GM18505 (cell line): Measurements from ENCODE around the gene UPK3BL1.
A peak's percentile ranks its signal among the peaks of the same experiment; 100 is the strongest.

Source experiments
- ATAC-seq: cut with Tn5 transposase; IDR thresholded peaks from one replicate; pipeline ENCODE4 v1.9.1; 2021; ENCODE audit not compliant: unreplicated experiment

The UPK3BL1 gene

GRCh38 chr7:102589857-102590256, 52.7 kb downstream of the UPK3BL1 start:
- ATAC-seq = peak; percentile 44
